Spleen (tissue), 13 donors: Measurements from ENCODE around the gene HSPA12B. TPM values are rescaled to one million over a fixed set of nuclear protein-coding genes. Genes with fewer than 3 reads are reported as not detected.
A peak's percentile ranks its signal among the peaks of the same experiment; 100 is the strongest.

Experiments
- DNase-seq: peaks from one replicate; pipeline ENCODE4 v3.0.0-alpha.2; 2020
- H3K27ac ChIP-seq, 8 donors: fragments of 200-600 bp; sonication (generic) in 7 of 8; 1 replicate in 4 of 8; 2 replicates in 4 of 8; pipeline versions ENCODE4 v1.5.0 to v1.8.0; 2016 to 2021; ENCODE audit warnings: inconsistent platforms in 4 of 8, mild to moderate bottlenecking in 4 of 8, moderate library complexity in 1 of 8
- H3K27me3 ChIP-seq, 7 donors: fragments of 200-600 bp; sonication (generic) in 6 of 7; replicated peaks in 1 of 7; 1 replicate in 4 of 7; 2 replicates in 3 of 7; pipeline versions ENCODE4 v1.5.0 to v1.8.0; 2016 to 2021; ENCODE audit warnings: inconsistent platforms in 3 of 7, mild to moderate bottlenecking in 1 of 7
- H3K36me3 ChIP-seq, 6 donors: fragments of 200-600 bp; sonication (generic) in 5 of 6; 1 replicate in 4 of 6; 2 replicates in 2 of 6; pipeline versions ENCODE4 v1.5.0 to v1.8.0; 2016 to 2021; ENCODE audit warnings: inconsistent platforms in 2 of 6
- H3K4me1 ChIP-seq, 6 donors: fragments of 200-600 bp; sonication (generic) in 5 of 6; 1 replicate in 3 of 6; 2 replicates in 3 of 6; pipeline versions ENCODE4 v1.5.0 to v1.8.0; 2016 to 2021; ENCODE audit warnings: inconsistent platforms in 3 of 6
- H3K4me3 ChIP-seq, 8 donors: fragments of 200-600 bp; sonication (generic) in 7 of 8; 1 replicate in 4 of 8; 2 replicates in 4 of 8; pipeline versions ENCODE4 v1.5.0 to v1.8.0; 2016 to 2021; ENCODE audit warnings: inconsistent platforms in 4 of 8, mild to moderate bottlenecking in 4 of 8, moderate library complexity in 2 of 8
- H3K9me3 ChIP-seq, 8 donors: fragments of 200-600 bp; sonication (generic) in 7 of 8; 1 replicate in 4 of 8; 2 replicates in 4 of 8; pipeline versions ENCODE4 v1.5.0 to v1.8.0; 2016 to 2021; ENCODE audit warnings: inconsistent platforms in 4 of 8
- POLR2A ChIP-seq, 3 donors: fragments of 450-650 bp; IDR thresholded peaks; one replicate each; pipeline ENCODE4 v1.5.1; 2017; ENCODE audit warnings: antibody characterized with exemption in 3 of 3, mild to moderate bottlenecking in 1 of 3
- POLR2AphosphoS5 ChIP-seq, 3 donors: sonication (generic); formaldehyde crosslinking; IDR thresholded peaks; one replicate each; pipeline ENCODE4 v1.5.1; 2017; ENCODE audit warnings: antibody characterized with exemption in 3 of 3
- WGBS, 5 donors: extraction: QIAGEN DNeasy Blood & Tissue Kit in 3 of 5; methylation state at CpG; one replicate each; pipeline versions ENCODE4 v1.1.5 to v1.1.7; 2013 to 2018; 5-methylcytosine and 5-hydroxymethylcytosine counted together
- intact Hi-C: fragments of 100-400 bp; cut with DNase I; formaldehyde crosslinking; loops from one replicate; pipeline ENCODE4 v1.15.0; 2023; ENCODE audit warnings: low total_unique reads
- long read RNA-seq, 2 donors: transcript quantifications; one replicate each; lab custom pipeline, GENCODE V29; 2026
- polyA plus RNA-seq, 3 donors: library from polyadenylated mRNA; stranded (reverse); fragments of 200-250 nt; gene quantifications; one replicate each; pipeline ENCODE4 v1.2.1, GENCODE V29; 2013
- total RNA-seq, 7 donors: library from RNA; depleted of rRNA in 3 of 7; stranded (reverse); fragments of >200 nt in 3 of 7; fragmentation: NEBNext Ultra II Directional in 4 of 7; extraction: Animal tissue kit (Norgen Biotek cat#: 25700) in 4 of 7; gene quantifications; one replicate each; pipeline versions ENCODE4 v1.1.0 to v1.2.1, GENCODE V29; 2016 to 2021
- TF ChIP-seq, protein P1 (sequence below), 11 experiments: fragments of 200-600 bp in 7 of 11; fragments of 450-650 bp in 4 of 11; sonication (generic) in 4 of 11; IDR thresholded peaks in 8 of 11; conservative IDR thresholded peaks in 3 of 11; 1 replicate in 7 of 11; 2 replicates in 4 of 11; pipeline versions ENCODE4 v1.4.0 to v1.8.0; 2016 to 2021; ENCODE audit warnings: antibody characterized with exemption in 11 of 11, inconsistent platforms in 4 of 11, mild to moderate bottlenecking in 1 of 11
- donor health status: healthy with polysubstance abuse.
- donor health status: DM: no; HTN: no; CAD: no; lungs with moderate emphysema.
- donor health status: DM: no; HTN: no; CAD: no.
- donor health status: Bipolar disorder and iron deficiency.
- donor health status: healthy.
- donor health status: DM: no; HTN: no; CAD: no.
- donor health status: DM: yes; HTN: yes; CAD: no.

The HSPA12B gene, protein sequence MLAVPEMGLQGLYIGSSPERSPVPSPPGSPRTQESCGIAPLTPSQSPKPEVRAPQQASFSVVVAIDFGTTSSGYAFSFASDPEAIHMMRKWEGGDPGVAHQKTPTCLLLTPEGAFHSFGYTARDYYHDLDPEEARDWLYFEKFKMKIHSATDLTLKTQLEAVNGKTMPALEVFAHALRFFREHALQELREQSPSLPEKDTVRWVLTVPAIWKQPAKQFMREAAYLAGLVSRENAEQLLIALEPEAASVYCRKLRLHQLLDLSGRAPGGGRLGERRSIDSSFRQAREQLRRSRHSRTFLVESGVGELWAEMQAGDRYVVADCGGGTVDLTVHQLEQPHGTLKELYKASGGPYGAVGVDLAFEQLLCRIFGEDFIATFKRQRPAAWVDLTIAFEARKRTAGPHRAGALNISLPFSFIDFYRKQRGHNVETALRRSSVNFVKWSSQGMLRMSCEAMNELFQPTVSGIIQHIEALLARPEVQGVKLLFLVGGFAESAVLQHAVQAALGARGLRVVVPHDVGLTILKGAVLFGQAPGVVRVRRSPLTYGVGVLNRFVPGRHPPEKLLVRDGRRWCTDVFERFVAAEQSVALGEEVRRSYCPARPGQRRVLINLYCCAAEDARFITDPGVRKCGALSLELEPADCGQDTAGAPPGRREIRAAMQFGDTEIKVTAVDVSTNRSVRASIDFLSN
- total RNA-seq (10 to 100 TPM; 12.6 to 74.0 (median 29.9) TPM), polyA plus RNA-seq (10 to 100 TPM in 2 of 3 donors, 1 to 10 TPM in 1; 5.7 to 41.6 (median 21.3) TPM)
- long read RNA-seq, donor 1, transcript HSPA12B-201 (13 exons, 3,151 nt), result major isoform, 8 of 16 reads
- long read RNA-seq, donor 1, partial matches to known transcripts, result 8 of 16 reads
- long read RNA-seq, donor 1, other reads (novel, unspliced or antisense), result 0 of 16 reads
- long read RNA-seq, donor 2, transcript HSPA12B-201 (13 exons, 3,151 nt), result major isoform, 10 of 21 reads
- long read RNA-seq, donor 2, partial matches to known transcripts, result 11 of 21 reads
- long read RNA-seq, donor 2, other reads (novel, unspliced or antisense), result 0 of 21 reads

- H3K4me1 ChIP-seq, result peaks cover 0 to 87% (median 27%) of the 10 kb centered on the region in 6 donors
- peaks cover 0 to 13% (median 0%) of the 10 kb centered on the region in 6 donors for H3K36me3 ChIP-seq
- H3K9me3 ChIP-seq, result no peaks in the 10 kb centered on the region
- H3K27ac ChIP-seq, result peak within 1 kb of the TSS; percentile 22 to 82 (median 73)
- TF ChIP-seq POLR2AphosphoS5 (IDR thresholded peaks at IDR 0.05) (peak in 1 of 3 donors; percentile 49), POLR2A (IDR thresholded peaks at IDR 0.05) (no peak)
- TF ChIP-seq, protein P1, sequence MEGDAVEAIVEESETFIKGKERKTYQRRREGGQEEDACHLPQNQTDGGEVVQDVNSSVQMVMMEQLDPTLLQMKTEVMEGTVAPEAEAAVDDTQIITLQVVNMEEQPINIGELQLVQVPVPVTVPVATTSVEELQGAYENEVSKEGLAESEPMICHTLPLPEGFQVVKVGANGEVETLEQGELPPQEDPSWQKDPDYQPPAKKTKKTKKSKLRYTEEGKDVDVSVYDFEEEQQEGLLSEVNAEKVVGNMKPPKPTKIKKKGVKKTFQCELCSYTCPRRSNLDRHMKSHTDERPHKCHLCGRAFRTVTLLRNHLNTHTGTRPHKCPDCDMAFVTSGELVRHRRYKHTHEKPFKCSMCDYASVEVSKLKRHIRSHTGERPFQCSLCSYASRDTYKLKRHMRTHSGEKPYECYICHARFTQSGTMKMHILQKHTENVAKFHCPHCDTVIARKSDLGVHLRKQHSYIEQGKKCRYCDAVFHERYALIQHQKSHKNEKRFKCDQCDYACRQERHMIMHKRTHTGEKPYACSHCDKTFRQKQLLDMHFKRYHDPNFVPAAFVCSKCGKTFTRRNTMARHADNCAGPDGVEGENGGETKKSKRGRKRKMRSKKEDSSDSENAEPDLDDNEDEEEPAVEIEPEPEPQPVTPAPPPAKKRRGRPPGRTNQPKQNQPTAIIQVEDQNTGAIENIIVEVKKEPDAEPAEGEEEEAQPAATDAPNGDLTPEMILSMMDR (IDR thresholded peaks at IDR 0.05 in 8 of 11, conservative IDR thresholded peaks at IDR 0.05 in 3 of 11), result no peak
- intact Hi-C loops, result no loop called here
- DNase-seq, result peak; percentile 64
- 5 to 25% (median 18%) methylated on average over 22 to 66 of the region's 67 CpGs for WGBS, 5 donors
- peaks cover 0 to 62% (median 10%) of the 10 kb centered on the region in 7 donors for H3K27me3 ChIP-seq
- peak within 1 kb of the TSS; percentile 1 to 63 (median 34) for H3K4me3 ChIP-seq
Measured at GRCh38 chr20:3732327-3733118, at the start of gene HSPA12B. Gene HSPA12B (plus strand): TSS chr20:3732685. CDS start chr20:3738675, 5,990 bp downstream.

DNA sequence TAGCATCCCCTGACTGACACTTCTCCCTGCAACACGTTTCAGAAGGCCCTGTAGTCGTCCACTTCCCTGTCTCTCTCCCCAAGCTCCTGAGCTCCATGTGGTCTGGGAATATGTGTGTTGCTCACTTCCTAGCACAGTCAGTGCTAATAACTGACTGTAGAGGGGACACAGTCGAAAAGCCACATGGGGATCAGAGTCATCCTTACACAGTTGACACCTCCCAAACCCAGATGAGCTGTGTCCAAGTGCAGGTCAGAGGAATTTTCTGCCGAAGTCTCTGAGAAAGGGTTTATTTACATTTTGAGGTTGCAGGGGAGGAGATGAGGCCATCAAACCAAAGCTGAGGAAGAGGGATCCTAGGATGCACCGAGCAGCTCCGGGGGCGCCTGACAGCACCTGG is 47.1 kb upstream of the HSPA12B start:
- Histone ChIP-seq H3K4me1 (peaks cover 0 to 24% (median 15%) of the 10 kb centered on the region in 6 donors), H3K27me3 (peaks cover 0 to 35% (median 24%) of the 10 kb centered on the region in 7 donors), H3K36me3 (no peaks in the 10 kb centered on the region), H3K4me3 (no peak overlapping the region), H3K9me3 (no peaks in the 10 kb centered on the region), H3K27ac (no peak overlapping the region)
- 67 to 77% (median 71%) methylated on average over 7 of the region's 7 CpGs for WGBS, 5 donors
- DNase-seq, result no peak
- intact Hi-C loops, result no loop called here
- TF ChIP-seq POLR2A (IDR thresholded peaks at IDR 0.05) (no peak), POLR2AphosphoS5 (IDR thresholded peaks at IDR 0.05) (no peak)
- TF ChIP-seq, protein P1 (IDR thresholded peaks at IDR 0.05 in 8 of 11, conservative IDR thresholded peaks at IDR 0.05 in 3 of 11), result no peak

DNA sequence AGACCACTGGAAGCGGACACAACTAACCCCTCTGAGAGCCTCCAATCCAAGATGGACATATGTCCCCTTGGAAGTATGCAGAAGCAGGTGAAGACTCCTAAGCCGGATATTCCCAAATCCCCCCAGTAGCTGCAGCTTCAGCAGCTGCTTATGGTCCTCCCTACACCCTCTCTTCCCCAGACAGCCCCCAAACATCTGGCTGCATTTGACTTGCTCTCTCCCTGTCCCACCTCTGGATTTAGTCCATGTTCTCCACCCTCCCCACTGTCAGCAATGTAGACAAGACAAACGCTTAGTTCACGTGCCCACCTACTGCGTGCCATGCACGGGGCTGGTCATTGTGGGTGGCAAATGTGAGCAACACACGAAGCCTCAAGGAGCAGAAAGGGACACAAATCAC is 46.1 kb upstream of the HSPA12B start:
- 80 to 85% (median 81%) methylated on average over 7 of the region's 7 CpGs for WGBS, 5 donors
- Histone ChIP-seq H3K27me3 (peaks cover 0 to 25% (median 19%) of the 10 kb centered on the region in 7 donors), H3K27ac (peak overlapping the region in 4 of 8 donors; percentile 4 to 63 (median 42)), H3K4me1 (peaks cover 0 to 15% (median 10%) of the 10 kb centered on the region in 6 donors), H3K36me3 (peaks cover 0 to 6% (median 0%) of the 10 kb centered on the region in 6 donors), H3K4me3 (no peak overlapping the region), H3K9me3 (no peaks in the 10 kb centered on the region)
- TF ChIP-seq, protein P1 (IDR thresholded peaks at IDR 0.05 in 8 of 11, conservative IDR thresholded peaks at IDR 0.05 in 3 of 11), result no peak
- TF ChIP-seq POLR2AphosphoS5 (IDR thresholded peaks at IDR 0.05), result no peak
- no peak for TF ChIP-seq POLR2A (IDR thresholded peaks at IDR 0.05)
- intact Hi-C loops, result no loop called here
- no peak for DNase-seq
